NOMO-1 treated with DMSO at 0.1 percent for 48 hours (cell line): ENCODE data around the gene NAT8L.

Source experiments
- DNase-seq: peaks from one replicate; lab custom pipeline; 2025; ENCODE audit not compliant: unreplicated experiment; lab: John Stamatoyannopoulos, UW

NAT8L gene

DNA sequence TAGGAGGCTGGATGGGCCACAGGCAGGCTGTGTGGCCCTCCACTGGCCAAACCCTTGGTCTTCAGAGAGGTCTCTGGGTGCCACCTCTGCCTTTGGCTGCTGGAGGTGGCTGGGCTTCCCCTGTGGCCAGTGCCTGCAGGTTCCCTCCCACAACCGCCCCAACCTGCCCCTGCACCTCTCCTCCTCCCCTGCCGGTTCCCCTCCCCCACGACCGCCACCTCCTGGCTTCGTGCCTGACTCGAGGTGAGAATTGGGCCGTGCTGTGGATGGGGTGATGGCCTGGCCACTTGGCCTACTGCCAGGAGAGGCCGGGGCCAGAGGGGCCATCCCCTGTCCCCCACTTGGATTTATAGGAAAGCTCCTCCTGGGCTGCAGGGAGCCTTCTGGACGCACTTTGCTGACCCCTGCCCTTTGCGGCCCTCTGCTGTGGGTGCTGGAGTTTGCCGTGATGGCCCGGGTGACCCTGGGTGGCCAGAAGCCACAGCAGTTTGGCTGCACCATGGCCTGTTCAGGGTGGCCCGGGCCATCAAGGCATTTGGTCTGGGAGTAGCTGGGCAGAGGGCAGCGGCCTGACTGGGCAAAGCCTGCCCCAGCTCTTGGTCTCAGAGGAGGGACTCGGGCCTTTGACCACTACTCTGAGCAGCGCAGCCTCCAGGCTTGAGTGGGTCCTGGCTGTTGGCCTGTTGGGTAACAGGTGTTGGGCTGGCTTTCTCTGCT is 3.8 kb downstream of the NAT8L start:
- DNase-seq: no peak

DNA sequence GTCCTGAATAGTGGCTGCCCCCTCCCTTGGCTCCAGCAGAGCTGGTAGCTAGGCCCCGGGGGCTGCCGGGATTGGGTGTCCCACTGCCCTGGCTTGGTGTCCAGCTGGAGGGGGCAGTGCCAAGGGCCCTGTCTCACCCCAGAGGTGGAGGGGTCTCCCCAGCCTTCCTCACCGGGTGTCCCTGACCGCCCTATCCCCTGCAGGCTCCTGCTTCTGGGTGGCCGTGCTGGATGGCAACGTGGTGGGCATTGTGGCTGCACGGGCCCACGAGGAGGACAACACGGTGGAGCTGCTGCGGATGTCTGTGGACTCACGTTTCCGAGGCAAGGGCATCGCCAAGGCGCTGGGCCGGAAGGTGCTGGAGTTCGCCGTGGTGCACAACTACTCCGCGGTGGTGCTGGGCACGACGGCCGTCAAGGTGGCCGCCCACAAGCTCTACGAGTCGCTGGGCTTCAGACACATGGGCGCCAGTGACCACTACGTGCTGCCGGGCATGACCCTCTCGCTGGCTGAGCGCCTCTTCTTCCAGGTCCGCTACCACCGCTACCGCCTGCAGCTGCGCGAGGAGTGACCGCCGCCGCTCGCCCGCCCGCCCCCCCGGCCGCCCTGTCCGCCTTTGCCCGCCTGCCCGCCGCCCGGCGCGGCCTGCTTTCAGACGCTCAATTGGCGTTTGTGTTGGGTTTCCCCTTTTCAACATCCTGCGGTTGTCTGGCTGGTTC is 4.6 kb downstream of the NAT8L start:
- no peak for DNase-seq

DNA sequence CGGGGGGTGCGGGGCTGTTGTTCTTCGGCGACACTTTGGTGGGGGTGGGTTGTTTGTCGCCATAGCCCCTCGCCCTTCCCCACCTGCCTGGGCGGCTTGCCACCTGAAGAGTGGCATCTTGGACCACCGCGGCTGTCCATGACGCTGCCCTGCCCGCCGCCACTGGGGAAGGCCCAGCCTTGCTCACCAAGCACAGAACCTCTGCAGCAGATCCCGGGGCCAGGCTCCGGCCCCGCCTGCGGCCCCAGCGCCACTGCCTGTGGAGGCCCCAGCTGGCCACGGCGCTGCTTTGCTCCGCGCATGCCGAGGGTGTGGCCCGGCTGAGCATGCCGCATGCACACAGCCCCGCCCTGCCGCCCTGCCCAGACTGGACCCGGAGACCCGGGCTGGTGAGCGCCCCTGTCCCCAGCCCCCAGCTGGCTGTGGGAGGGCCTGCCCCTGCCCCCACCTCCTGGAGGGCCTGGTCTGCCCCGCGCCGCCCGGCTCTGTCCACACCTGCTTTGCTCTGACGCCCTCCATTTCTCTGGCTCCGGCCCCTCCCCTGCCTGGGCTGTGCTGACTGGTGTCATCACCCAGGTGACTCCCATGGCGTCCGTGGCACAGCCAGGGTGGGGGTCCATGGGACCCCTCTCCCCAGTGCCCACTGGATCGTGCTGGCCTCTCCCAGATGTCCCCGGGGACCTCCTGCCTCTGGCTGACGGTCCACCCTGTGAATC is 5.3 kb downstream of the NAT8L start:
- no peak for DNase-seq

DNA sequence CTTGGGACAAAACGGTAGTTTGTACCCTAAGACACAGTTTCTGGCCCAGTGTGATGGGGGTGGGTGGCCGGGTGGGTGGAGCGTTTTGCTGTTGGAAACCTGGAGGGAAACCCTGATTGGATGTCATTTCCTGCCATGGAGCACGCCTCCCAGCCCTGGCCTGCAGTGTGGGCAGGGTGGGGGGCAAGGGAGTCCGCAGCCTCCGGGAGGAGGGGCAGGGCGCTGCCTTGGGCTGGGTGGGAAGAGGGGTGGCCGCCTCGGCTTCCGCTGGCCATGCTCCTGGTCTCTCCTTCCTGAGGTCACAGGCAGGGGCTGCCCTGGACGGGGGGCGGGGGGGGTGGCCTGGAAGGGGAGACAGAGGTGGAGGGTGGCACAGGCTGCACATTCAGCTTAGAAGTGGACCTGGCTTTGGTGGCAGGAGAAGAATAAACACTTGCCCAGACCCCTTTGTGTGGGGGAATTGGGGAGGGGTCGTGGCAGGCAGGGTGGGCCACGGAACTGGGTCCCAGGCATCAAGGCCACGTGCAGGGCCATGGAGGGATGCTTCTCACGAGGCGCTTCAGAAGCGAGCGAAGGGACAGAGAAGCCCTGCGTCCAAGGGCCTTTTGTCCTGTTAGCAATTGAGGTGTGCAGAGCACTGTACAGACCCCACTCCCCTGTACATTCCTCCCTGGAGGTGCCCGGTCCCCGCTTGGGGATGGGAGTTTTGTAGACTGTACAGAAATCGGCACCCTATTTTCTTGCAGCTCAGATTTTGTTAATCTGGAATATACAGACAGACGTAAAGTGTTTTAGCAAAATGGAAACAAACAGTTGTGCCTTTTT is 6.2 kb downstream of the NAT8L start:
- DNase-seq: no peak

DNA sequence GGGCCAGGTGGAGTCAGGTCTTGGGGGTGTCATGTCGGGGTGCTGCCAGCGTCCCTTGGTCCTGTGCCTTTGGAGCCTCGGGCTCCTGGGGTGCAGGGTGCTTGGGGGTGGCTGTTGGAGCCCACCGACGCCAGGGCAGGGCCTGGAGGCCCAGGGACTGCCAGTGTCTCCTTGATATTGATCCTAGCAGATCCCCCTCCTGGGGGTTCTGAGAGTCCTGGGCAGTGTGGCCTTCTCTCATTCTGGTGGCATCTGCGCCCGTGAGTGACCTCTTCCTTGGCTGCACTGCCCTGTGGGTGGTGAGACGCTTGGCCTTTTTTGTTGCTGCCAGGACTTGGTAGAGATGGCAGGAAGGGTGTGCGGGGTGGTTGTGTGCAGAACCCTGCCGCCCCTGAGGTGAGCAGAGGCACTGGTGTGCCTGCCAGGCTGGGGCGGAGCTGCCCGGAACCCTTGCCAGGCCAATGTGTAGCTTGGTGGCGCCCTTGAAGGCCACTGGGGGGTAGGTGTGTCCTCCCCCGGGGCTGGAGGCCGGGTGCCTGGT is 7.0 kb downstream of the NAT8L start:
- DNase-seq: no peak

DNA sequence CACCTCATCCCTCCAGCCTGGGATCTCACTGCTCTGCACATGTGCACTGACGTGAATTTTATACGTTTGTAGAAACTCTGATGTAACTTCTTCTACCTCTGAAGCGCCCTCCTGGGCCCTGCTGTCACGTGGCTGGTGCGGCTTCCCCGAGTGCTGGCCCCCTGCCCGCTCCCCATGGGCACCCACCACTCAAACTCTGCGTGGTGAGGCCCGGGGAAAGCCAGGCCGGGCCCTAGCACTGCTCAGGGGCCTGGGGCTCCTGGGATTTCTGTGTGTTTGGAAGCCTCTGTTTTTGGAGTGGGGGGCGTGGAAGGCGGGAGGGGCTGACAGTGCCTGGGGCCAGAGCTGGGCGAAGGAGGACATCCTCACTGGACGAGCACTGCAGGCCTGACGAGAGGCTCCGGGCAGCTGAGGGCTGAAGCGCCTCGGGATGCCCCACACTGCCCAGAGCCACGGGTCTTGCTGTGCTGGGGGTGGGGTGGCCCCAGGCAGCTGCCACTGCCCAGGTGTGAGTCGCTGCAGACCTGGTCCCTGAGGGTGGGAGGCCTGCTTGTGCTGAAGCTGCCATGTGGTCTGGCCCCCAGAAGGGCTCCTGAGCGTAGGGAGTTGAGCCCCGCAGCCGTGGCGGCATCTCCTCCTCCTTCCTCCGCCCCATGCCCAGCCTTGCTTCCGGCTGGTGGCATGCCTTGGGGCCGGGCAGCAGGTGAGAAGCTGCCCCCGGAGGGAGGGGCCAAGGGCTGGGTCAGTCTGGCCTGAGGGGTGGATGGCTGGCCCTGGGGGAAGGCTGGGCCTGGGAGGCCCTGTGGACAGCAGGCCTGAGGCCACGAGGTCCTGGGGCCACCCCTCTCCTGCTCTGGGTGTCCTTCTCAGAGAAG is 7.7 kb downstream of the NAT8L start:
- no peak for DNase-seq

DNA sequence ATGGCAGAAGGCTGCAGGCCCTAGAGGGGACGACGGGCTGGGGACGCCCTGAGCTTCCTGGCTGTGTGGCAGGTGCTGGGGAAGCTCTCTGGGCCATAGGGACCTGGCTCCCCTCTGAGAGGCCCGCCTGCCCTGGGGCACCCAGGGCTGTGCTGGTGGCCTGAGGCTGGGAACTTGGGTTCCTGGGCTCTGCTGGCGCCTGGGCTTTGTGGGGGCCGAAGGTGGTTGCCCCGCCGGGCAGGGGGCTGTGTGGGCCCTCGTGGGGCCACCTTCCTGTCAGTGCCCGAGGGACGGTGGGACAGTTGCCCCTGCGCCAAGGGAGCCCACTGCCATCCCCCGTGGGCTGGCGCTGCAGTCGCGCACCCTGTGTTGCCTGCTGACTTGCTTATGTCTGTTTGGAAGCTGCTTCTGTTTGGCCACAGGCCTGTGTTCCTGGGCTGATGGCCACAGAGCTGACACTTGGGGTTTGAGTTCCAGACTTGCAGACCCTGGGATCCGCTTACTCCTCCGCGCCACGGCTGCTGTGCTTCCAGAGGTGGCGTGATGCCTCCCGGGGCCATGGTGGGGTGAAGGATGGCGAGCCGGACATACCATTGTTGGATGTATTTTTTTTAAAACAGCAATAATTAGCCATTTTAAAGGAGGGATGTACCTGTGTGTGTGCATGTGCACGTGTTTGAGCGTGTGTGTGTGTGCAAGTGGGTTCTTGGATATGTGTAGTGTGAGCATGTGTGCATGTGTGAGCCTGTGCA is 8.5 kb downstream of the NAT8L start:
- DNase-seq: no peak

DNA sequence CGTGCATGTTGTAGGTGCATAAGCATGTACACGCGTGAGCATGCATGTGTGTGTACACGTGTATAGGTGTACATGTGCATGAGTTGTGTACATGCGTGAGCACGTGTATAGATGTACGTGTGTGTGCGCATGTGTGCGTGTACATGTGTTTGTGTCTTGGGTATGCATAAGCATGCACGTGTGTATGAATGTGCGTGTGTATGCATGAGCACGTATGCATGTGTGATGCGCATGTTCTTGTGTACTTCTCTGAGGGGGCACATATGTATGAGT is 9.0 kb downstream of the NAT8L start:
- no peak for DNase-seq

DNA sequence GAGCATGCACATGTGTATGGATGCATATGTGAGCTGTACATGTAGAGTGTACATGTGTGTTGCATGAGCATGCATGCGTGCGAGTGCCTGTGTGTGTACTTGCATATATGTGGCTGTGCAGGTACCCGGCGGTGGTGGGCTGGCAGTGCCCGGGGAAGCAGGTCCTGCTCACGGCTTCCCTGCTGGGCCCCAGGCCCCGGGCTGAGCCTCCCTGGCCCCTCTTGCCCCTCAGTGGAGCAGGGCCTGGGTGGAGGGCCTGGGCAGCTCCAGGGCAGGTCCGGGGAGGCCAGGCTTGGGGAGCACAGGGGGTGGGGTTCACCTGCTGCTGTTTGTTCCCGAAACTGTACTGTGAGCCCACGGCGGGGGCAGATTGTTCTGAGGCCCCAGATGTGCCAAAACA is 9.4 kb downstream of the NAT8L start:
- DNase-seq: no peak

DNA sequence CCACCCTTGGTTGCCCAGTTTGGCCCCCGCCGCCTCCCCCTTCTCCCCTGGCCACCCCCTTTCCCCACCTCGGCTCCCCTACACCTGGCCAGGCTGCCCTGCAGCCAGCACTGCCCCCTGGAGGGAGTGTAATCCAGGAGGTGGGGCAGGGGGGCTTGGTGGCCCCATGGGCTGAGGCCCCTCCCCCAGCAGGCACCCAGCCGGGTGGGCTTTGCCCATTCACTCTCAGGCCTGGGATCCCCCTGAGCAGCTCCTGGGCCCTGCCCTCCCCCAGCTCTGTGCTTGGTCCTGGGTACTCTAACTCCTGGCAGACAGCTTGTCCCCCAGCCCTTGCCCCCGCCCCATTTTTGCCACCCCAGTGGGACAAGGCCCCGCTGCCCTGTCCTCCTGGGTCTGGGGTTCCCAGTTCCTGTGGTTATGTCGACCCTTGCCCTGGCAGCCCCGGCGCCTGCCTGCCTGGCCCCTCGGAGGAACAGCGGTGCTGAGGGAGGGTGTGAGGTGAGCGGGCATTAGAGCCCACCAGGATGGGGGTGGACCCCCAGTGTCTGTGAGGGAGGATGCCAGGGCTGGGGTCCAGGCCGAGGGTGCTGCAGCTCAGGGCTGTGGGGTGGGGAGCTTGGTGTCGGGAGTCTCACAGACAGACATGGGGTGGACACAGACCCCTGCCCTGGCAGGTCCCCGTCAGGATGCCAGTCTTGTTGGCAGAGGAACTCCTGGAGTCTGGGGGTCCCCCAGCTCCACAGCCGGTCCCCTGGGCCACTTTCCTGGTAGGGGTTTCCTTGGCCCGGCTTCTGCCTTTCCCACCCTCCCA is 10.2 kb downstream of the NAT8L start:
- no peak for DNase-seq

DNA sequence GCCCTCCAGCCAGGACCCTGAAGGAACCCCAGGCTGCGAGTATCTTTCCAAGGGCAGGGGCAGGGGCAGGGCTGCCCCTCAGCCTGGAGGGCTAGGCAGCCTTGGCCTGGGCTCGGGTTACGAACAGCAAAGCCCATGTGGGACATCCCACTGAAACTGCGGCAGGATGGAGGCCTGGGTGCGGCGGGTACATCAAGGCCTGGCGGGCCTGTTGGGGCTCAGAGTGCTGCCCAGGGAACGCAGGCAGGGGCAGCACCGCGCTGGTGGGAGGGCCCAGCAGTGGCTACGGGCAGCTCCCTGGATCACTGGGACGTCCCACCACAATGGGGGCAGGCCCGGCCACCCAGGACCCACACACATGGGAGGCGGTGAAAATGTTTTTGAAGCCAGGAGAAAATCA is 10.9 kb downstream of the NAT8L start:
- DNase-seq: no peak

DNA sequence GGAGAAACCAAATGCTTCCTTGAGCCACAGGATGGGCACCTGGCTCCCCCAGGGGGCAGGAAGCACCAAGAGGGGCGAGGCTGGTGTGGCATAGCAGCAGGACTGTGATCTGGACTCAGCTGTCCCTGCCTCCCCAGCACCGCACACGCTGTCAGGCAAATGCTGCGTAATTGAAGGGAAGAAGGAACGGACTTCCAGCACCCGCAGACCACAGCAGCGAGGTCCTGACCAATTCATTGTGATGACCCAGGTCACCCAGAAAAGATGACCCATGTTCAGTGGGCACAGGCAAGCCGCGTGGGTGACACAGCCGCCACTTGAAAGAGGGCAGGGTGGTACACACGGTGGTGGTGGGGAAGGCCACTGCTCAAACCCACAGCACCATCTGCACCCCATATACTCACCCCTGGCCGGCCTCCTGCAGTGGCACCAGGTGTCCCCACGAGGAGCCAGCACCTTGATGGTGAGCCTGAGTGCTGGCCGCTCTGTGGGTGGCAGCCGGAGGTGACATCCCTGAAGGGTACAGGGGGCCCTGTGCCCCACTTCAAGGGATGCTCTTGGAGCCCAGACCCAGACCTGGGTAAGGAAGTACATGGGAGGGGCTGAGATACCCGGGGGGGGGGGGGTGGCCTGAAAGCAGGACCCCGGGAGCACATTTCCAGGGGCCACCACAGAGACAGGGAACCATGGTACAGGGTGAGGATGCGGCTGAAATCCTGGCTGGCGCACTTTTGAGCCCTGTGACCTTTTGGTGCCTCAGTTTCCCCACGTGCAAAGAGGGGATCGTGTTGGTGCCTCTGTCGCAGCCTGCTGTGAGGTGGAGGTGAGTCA is 11.5 kb downstream of the NAT8L start:
- DNase-seq: no peak

DNA sequence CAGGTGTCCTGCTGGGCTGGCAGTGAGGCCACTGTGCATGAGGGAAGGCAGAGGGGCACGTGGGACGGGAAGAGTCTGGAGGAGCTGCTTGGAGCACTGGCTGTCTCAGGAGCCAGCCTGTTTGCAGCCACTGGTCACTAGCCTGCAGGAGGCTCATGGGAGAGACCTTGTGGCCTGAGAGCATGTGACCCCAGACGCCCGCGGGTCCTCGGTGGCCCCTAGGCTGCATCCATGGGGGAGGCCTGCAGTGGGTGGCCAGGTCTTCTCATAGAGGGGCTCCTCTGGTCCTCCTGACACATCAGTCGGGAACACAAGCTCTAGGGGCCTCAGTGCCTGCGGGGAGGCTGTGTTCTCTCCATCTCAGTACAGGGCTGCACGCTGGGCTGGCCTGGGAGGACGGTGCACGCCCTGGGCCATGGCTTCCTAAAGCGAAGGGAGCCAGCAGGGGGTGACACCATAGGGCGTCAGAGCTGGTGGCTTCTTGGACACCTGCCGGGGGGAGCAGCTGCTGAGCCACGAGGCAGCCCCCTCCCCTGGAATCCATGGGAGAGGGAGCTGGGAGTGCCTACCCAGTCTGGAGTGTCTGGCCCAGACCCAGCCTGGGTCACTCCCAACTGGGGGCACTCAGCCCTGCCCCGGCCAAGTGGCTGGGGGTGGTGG is 12.3 kb downstream of the NAT8L start:
- no peak for DNase-seq

DNA sequence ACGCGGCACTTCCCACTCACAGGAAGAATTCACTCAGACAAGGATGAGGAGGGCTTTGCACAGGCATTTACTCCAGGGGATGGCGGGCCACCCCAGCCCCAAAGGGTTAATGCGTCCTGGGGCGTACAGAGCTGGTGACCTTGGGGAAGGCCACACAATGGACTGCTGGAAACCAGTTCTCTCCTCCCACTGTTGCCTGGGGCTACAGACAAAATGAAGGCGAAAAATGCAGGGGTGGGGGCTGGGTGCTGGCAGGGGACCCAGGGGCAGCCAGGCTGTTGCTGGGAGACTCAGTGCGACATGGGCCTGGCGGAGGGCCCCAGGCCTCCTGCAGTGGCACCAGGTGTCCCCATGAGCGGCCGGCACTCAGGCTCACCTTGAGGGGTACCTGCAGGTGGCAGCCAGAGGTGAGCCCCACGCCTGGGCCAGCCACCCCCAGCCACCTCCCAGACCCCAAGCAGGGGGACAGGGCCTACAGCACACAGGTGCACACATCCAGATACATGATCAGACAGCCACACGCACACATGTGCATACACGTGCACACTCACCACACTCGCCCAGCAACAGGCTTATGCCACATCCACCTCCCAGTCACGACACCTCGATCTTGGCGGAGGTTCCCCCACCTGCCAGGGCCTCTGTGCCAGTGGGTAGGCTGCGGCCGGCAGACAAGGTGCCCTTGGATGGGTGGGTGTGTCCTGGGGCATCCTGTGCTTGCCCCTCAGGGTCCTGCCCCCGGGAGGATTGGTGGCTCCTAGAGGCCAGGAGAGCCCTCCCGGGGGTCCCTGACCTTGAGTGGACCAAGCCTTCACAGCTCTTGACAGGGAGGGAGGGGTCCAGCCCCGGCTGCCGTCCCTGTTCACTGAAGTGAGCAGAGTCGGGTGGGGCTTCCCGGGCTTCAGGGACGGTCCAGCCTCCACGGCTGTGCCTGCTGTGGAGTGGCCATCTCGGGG is 13.1 kb downstream of the NAT8L start:
- no peak for DNase-seq

DNA sequence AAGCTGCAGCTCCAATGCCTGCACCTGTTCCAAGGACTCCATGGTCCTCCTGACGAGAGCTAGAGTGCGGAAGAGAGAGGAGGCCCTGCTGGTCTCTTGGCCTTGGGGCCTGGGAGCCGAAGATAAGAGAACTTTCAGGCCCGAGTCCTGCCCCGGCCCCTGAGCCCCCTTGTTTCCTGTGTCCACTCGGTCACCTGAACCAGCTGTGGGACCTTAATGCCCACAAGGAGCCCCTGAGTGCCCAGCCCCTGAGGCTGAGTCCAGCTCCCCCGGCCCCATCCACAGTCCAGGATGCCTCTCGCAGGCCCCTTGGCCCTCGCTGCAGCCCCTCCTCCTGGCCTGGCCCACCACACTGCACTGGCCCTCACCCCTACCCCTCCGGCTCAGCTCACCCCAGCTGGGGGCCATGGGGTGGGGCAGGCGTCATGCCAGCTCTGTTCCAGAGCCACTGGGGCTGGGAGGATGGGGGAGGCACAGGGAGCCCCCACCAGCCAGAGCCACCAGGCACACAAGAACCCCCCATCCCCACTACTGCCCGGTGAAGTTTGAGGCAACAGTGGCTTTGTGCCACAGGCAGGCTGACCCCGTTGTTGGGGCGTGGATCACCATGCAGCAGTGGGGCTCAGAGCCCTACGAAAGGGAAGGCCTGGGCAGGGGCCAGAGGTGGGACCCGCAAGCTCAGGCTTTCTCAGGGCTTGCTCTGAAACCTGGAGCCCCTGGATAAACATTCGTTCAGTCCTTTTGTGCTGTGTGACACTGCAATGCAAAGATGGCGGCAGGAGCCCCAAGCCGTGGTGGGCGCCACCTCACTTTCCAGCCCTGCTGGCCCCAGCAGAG is 14.1 kb downstream of the NAT8L start:
- DNase-seq: no peak
